Hepatocyte (in vitro differentiated cells): ENCODE data around the gene SLC6A7. TPM values are rescaled to one million over a fixed set of nuclear protein-coding genes. Genes with fewer than 3 reads are reported as not detected.

Experiments used
- DNase-seq: peaks from one replicate; pipeline ENCODE4 v3.0.0-alpha.2; 2016; ENCODE audit warnings: low spot score
- H2AFZ ChIP-seq: fragments of 200-600 bp; sonication (generic); 2 replicates; pipeline ENCODE4 v1.6.0; 2016; ENCODE audit warnings: antibody characterized with exemption, mild to moderate bottlenecking
- H3K27ac ChIP-seq: fragments of 200-600 bp; sonication (generic); 2 replicates; pipeline ENCODE4 v1.5.1; 2016; ENCODE audit warnings: mild to moderate bottlenecking
- H3K27me3 ChIP-seq: fragments of 200-600 bp; sonication (generic); 2 replicates; pipeline ENCODE4 v1.6.1; 2016
- H3K36me3 ChIP-seq: fragments of 200-600 bp; sonication (generic); replicated peaks from 2 replicates; pipeline ENCODE4 v1.5.1; 2016; ENCODE audit warnings: low read depth; ENCODE audit not compliant: insufficient read depth
- H3K4me1 ChIP-seq: fragments of 200-600 bp; sonication (generic); 2 replicates; pipeline ENCODE4 v1.5.1; 2016; ENCODE audit warnings: mild to moderate bottlenecking, moderate library complexity; ENCODE audit not compliant: insufficient read depth
- H3K4me2 ChIP-seq: fragments of 200-600 bp; sonication (generic); 2 replicates; pipeline ENCODE4 v1.6.0; 2016
- H3K4me3 ChIP-seq: fragments of 200-600 bp; sonication (generic); 2 replicates; pipeline ENCODE4 v1.5.1; 2016; ENCODE audit warnings: mild to moderate bottlenecking
- H3K79me2 ChIP-seq: fragments of 200-600 bp; sonication (generic); 2 replicates; pipeline ENCODE4 v1.6.0; 2017; ENCODE audit warnings: mild to moderate bottlenecking
- H3K9me2 ChIP-seq: fragments of 200-600 bp; sonication (generic); replicated peaks from 2 replicates; pipeline ENCODE4 v1.6.0; 2017; ENCODE audit warnings: mild to moderate bottlenecking; ENCODE audit not compliant: insufficient read depth
- H3K9me3 ChIP-seq: fragments of 200-600 bp; sonication (generic); 2 replicates; pipeline ENCODE4 v1.5.1; 2016; ENCODE audit warnings: low read depth, mild to moderate bottlenecking
- H4K20me1 ChIP-seq: fragments of 200-600 bp; sonication (generic); 2 replicates; pipeline ENCODE4 v1.6.0; 2016; ENCODE audit warnings: mild to moderate bottlenecking; ENCODE audit not compliant: insufficient read depth, poor library complexity, severe bottlenecking
- EZH2 ChIP-seq: fragments of 200-600 bp; sonication (generic); IDR thresholded peaks from 2 replicates; pipeline ENCODE4 v1.6.1; 2016; ENCODE audit warnings: antibody characterized with exemption, mild to moderate bottlenecking, borderline replicate concordance
- EZH2phosphoT487 ChIP-seq: fragments of 200-600 bp; sonication (generic); IDR thresholded peaks from one replicate; pipeline ENCODE4 v1.6.1; 2018; ENCODE audit warnings: antibody characterized with exemption, mild to moderate bottlenecking, low read depth, moderate library complexity; ENCODE audit not compliant: unreplicated experiment, severe bottlenecking
- WGBS: methylation state at CpG from one replicate; pipeline ENCODE4 v1.1.6; 2016; ENCODE audit warnings: low lambda C conversion rate; ENCODE audit errors: missing lambda C conversion rate; 5-methylcytosine and 5-hydroxymethylcytosine counted together
- polyA plus RNA-seq: library from polyadenylated mRNA; unstranded; fragments of >200 nt; fragmentation: Nextera tagmentation; extraction: Ambion mirVana; gene quantifications from 2 replicates; pipeline ENCODE4 v1.2.1, GENCODE V29; 2016
- total RNA-seq: library from RNA; depleted of rRNA; stranded (reverse); fragments of >200 nt; gene quantifications from 2 replicates; pipeline ENCODE4 v1.2.3, GENCODE V29; 2014
- TF ChIP-seq, protein P1 (sequence below): fragments of 200-600 bp; sonication (generic); IDR thresholded peaks from 2 replicates; pipeline ENCODE4 v1.5.1; 2016; ENCODE audit warnings: antibody characterized with exemption, mild to moderate bottlenecking; ENCODE audit not compliant: poor library complexity

SLC6A7 gene
- total and polyA plus RNA-seq, 2 experiments from 2014 or later: 0.39 to 1.1 TPM

DNA sequence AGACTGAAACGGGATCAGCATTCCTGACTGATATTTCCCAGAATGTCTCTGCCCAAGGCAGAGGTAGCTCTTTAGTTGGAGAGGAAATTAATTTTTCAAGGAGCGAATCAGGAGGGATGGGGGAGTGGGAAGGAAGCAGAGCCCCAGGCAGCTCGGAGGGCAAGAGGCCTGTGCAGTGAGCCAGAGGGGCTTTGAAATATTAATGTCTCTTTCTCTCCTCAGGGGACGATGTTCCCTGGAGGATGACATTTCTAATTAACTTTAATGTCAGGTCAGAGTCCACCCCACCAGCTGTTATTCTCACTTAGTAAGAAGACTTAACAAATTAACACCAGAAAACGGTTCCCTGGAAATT, 45.6 kb downstream of the SLC6A7 start:
- 82% methylated on average over 5 of the region's 5 CpGs for WGBS
- TF ChIP-seq EZH2: no peak
- no peak overlapping the region for H2AFZ ChIP-seq

DNA sequence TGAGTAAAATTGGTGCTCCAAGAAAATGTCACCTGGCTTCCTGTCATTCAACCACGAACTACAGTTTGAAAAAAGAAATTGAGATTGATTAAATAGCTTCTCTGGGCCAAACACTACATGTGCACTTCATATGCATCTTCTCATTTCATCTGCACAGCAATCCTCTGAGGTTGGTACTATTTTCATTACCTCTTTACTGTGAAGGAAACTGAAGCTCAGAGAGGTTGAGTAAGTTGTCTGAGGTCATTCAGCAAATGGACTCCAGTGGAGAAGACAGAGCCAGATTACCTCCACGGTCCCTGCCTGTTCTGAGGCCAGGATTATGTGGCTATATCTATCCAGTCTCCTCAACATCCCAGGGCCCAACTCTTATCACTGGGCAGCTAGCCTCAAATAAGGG, 46.5 kb downstream of the SLC6A7 start:
- no peaks in the 10 kb centered on the region for H3K36me3 ChIP-seq
- no peak overlapping the region for H3K27ac ChIP-seq
- WGBS: 85% methylated on average over 2 of the region's 2 CpGs
- H3K9me2 ChIP-seq: no peaks in the 10 kb centered on the region
- H2AFZ ChIP-seq: no peak overlapping the region
- no peaks in the 10 kb centered on the region for H3K4me1 ChIP-seq
- no peak for DNase-seq
- H3K4me3 ChIP-seq: no peak overlapping the region
- no peaks in the 10 kb centered on the region for H4K20me1 ChIP-seq
- no peak overlapping the region for H3K4me2 ChIP-seq
- H3K79me2 ChIP-seq: no peaks in the 10 kb centered on the region
- no peak for TF ChIP-seq EZH2phosphoT487
- TF ChIP-seq, protein P1, sequence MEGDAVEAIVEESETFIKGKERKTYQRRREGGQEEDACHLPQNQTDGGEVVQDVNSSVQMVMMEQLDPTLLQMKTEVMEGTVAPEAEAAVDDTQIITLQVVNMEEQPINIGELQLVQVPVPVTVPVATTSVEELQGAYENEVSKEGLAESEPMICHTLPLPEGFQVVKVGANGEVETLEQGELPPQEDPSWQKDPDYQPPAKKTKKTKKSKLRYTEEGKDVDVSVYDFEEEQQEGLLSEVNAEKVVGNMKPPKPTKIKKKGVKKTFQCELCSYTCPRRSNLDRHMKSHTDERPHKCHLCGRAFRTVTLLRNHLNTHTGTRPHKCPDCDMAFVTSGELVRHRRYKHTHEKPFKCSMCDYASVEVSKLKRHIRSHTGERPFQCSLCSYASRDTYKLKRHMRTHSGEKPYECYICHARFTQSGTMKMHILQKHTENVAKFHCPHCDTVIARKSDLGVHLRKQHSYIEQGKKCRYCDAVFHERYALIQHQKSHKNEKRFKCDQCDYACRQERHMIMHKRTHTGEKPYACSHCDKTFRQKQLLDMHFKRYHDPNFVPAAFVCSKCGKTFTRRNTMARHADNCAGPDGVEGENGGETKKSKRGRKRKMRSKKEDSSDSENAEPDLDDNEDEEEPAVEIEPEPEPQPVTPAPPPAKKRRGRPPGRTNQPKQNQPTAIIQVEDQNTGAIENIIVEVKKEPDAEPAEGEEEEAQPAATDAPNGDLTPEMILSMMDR: no peak
- H3K27me3 ChIP-seq: no peaks in the 10 kb centered on the region
- H3K9me3 ChIP-seq: no peaks in the 10 kb centered on the region

More for the DNA sequence above, 45.6 kb downstream of the SLC6A7 start:
- Histone ChIP-seq H3K36me3 (no peaks in the 10 kb centered on the region), H3K27ac (no peak overlapping the region), H3K9me3 (no peaks in the 10 kb centered on the region), H4K20me1 (no peaks in the 10 kb centered on the region), H3K9me2 (no peaks in the 10 kb centered on the region), H3K79me2 (no peaks in the 10 kb centered on the region), H3K4me2 (no peak overlapping the region), H3K4me3 (no peak overlapping the region), H3K4me1 (no peaks in the 10 kb centered on the region), H3K27me3 (no peaks in the 10 kb centered on the region)
- no peak for DNase-seq

DNA sequence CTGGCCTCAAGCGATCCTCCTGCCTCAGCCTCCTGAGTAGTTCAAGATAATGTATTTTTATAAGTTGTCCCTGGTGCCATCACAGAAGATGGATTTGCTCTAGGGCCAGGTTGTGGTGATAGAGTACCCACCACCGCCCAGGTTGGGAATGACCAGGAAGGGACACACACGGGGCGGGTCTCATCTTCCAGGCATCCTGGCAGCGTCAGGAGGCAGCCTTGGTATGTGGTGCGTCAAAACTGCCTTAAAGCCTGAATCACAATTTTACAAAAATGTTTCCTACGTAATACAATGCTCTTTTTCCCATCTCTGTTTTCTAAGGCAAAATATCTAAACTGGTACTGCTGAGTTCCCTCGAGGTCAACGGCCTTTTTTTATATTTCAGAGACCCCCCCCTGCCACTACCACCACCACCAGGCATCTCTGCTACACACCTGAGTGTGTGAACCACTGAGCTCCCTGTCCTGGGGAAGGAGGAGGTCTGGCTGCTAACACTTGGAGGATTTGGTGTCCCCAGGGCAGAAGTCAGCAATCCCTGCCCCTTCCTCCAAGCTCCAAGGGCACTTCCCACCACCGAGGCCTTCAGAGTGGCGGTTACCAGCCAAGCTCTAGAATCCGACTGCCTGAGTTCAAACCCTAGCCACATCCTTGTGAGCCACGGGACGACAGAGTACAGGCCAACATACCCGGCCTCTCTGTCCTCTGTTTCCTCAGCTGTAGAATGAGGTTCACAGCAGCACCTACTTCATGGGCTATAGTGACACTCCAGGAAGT, 47.3 kb downstream of the SLC6A7 start:
- Histone ChIP-seq H3K4me3 (no peak overlapping the region), H3K27ac (no peak overlapping the region), H3K36me3 (no peaks in the 10 kb centered on the region), H3K9me2 (no peaks in the 10 kb centered on the region), H2AFZ (no peak overlapping the region), H3K27me3 (no peaks in the 10 kb centered on the region), H3K4me2 (no peak overlapping the region), H4K20me1 (no peaks in the 10 kb centered on the region), H3K9me3 (no peaks in the 10 kb centered on the region), H3K79me2 (no peaks in the 10 kb centered on the region), H3K4me1 (peaks cover 1% of the 10 kb centered on the region)
- no peak for DNase-seq
- TF ChIP-seq EZH2phosphoT487: no peak
- no peak for TF ChIP-seq EZH2
- TF ChIP-seq, protein P1: no peak
- 89% methylated on average over 15 of the region's 15 CpGs for WGBS

DNA sequence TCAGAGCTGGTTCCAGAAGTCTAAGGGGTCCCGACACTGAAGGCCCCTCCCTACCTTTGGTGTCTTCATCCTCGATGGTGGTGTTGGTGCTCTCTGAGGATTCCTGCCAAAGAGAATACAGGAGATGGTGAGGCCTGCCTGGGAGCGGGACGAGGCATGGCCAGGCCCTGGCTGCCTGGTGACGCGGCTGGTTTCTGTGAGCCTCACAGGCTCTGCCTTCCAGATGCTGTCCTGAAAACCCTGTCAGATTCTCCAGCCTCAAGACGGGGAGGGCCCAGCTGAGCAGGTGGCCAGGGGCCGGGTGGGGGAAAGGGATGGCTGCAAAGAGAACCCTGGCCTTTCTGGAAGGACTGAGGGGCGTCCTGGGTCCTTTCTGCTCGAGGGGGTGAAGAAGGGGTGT, 48.8 kb downstream of the SLC6A7 start:
- Histone ChIP-seq H3K27ac (no peak overlapping the region), H3K36me3 (no peaks in the 10 kb centered on the region), H3K4me1 (peaks cover 5% of the 10 kb centered on the region), H2AFZ (no peak overlapping the region), H3K79me2 (no peaks in the 10 kb centered on the region), H3K4me2 (no peak overlapping the region), H3K9me2 (no peaks in the 10 kb centered on the region), H3K27me3 (no peaks in the 10 kb centered on the region), H4K20me1 (no peaks in the 10 kb centered on the region), H3K9me3 (no peaks in the 10 kb centered on the region), H3K4me3 (no peak overlapping the region)
- 87% methylated on average over 8 of the region's 10 CpGs for WGBS
- TF ChIP-seq EZH2 (no peak), EZH2phosphoT487 (no peak)
- TF ChIP-seq, protein P1: no peak
- no peak for DNase-seq
